CD4-positive, alpha-beta T cell (primary cell): ENCODE data around the gene SPOCK1. TPM values are rescaled to one million over a fixed set of nuclear protein-coding genes. Genes with fewer than 3 reads are reported as not detected.
"Not testable (repeated sequence)": the region's sequence is repeated elsewhere in the genome, so short reads cannot be mapped to it uniquely, and the experiment has no call there.

Experiments used
- ATAC-seq: fragments of 200-7000 bp; cut with Tn5 transposase; one replicate; pipeline ENCODE4 v1.10.0; 2022; ENCODE audit warnings: mild to moderate bottlenecking; ENCODE audit not compliant: poor library complexity
- CTCF ChIA-PET: fragments of 350-600 bp; sonication (Branson Sonifier 250); formaldehyde crosslinking; loops from one replicate; lab custom pipeline; 2021; ENCODE audit warnings: antibody characterized with exemption, inconsistent platforms; lab: Charles Lee
- POLR2A ChIA-PET: fragments of 350-600 bp; sonication (Branson Sonifier 250); formaldehyde crosslinking; loops from one replicate; lab custom pipeline; 2021; ENCODE audit warnings: antibody characterized with exemption, inconsistent platforms; lab: Charles Lee
- DNase-seq, 14 experiments: peaks; one replicate each; pipeline ENCODE4 v3.0.0-alpha.2; 2013 to 2020; ENCODE audit warnings: mixed read lengths in 2 of 14
- H3K27ac ChIP-seq, 2 donors: one replicate each; pipeline versions ENCODE4 v1.5.1 to v1.7.0; 2013; ENCODE audit warnings: low read length in 2 of 2, low read depth in 1 of 2, mild to moderate bottlenecking in 1 of 2
- H3K27me3 ChIP-seq, 2 experiments: 1 replicate in 1 of 2; 2 replicates in 1 of 2; pipeline versions ENCODE4 v1.6.1 to v1.7.0; 2013; ENCODE audit warnings: low read length in 2 of 2, control low read depth in 1 of 2, mild to moderate bottlenecking in 1 of 2, moderate library complexity in 1 of 2; ENCODE audit not compliant: insufficient read depth in 2 of 2, control insufficient read depth in 1 of 2
- H3K36me3 ChIP-seq: one replicate; pipeline ENCODE4 v1.6.1; 2013; ENCODE audit warnings: low read length, control low read depth; ENCODE audit not compliant: insufficient read depth
- H3K4me1 ChIP-seq: one replicate; pipeline ENCODE4 v1.6.1; 2013; ENCODE audit warnings: low read length, control low read depth; ENCODE audit not compliant: insufficient read depth
- H3K4me3 ChIP-seq: one replicate; pipeline ENCODE4 v1.5.1; 2013; ENCODE audit warnings: mild to moderate bottlenecking, low read length, moderate library complexity
- H3K9me3 ChIP-seq, 2 experiments: 1 replicate in 1 of 2; 2 replicates in 1 of 2; pipeline versions ENCODE4 v1.6.1 to v1.7.0; 2013; ENCODE audit warnings: low read length in 2 of 2, mild to moderate bottlenecking in 2 of 2, control low read depth in 1 of 2, moderate library complexity in 1 of 2; ENCODE audit not compliant: control insufficient read depth in 1 of 2, insufficient read depth in 1 of 2
- H3K27ac Mint-ChIP-seq: one replicate; pipeline ENCODE4 v1.8.0; 2020; ENCODE audit warnings: mixed read lengths
- H3K27me3 Mint-ChIP-seq: one replicate; pipeline ENCODE4 v1.8.0; 2021; ENCODE audit warnings: mixed read lengths
- H3K36me3 Mint-ChIP-seq: one replicate; pipeline ENCODE4 v1.8.0; 2021; ENCODE audit warnings: low read depth, mixed read lengths
- H3K4me1 Mint-ChIP-seq: one replicate; pipeline ENCODE4 v1.8.0; 2021; ENCODE audit warnings: low read depth, mixed read lengths
- H3K4me3 Mint-ChIP-seq: one replicate; pipeline ENCODE4 v1.8.0; 2020; ENCODE audit warnings: mild to moderate bottlenecking, mixed read lengths
- H3K9me3 Mint-ChIP-seq: one replicate; pipeline ENCODE4 v1.8.0; 2020; ENCODE audit warnings: mixed read lengths
- CTCF ChIP-seq: fragments of 200-600 bp; IDR thresholded peaks from one replicate; pipeline ENCODE4 v1.8.0; 2022; ENCODE audit warnings: antibody characterized with exemption, mild to moderate bottlenecking
- intact Hi-C, 2 experiments: fragments of 100-400 bp; cut with DNase I in 1 of 2; cut with micrococcal nuclease in 1 of 2; formaldehyde crosslinking; loops; one replicate each; pipeline versions ENCODE4 v1.15.1 to v1.9.0; 2023 to 2025; cut with DNase I, micrococcal nuclease
- total RNA-seq, 174 experiments: library from RNA in 2 of 174; stranded (reverse) in 2 of 174; gene quantifications; one replicate each; pipeline ENCODE4 v1.2.3 and lab custom pipeline; 2021 to 2026

The SPOCK1 gene
- total RNA-seq, 2 experiments from 2014 or later: not detected

GRCh38 chr5:137392261-137392660, 106.9 kb downstream of the SPOCK1 start:
- Histone ChIP-seq H3K4me1 (no peaks in the 10 kb centered on the region), H3K36me3 (no peaks in the 10 kb centered on the region), H3K27me3 (no peaks in the 10 kb centered on the region), H3K4me3 (no peak overlapping the region), H3K9me3 (peaks cover 0 to 5% of the 10 kb centered on the region in 2 experiments), H3K27ac (no peak overlapping the region)
- intact Hi-C loops: no loop called here
- Mint-ChIP-seq H3K36me3 (no peaks in the 10 kb centered on the region), H3K27me3 (peaks cover 18% of the 10 kb centered on the region), H3K4me3 (no peak overlapping the region), H3K27ac (no peak overlapping the region), H3K4me1 (no peaks in the 10 kb centered on the region), H3K9me3 (no peaks in the 10 kb centered on the region)
- ChIA-PET CTCF (no interaction called here), POLR2A (no interaction called here)
- TF ChIP-seq CTCF: no peak
- ATAC-seq (no peak), DNase-seq (no peak)

- intact Hi-C loops, H3K27ac Mint-ChIP-seq, H3K4me1 ChIP-seq: not testable (repeated sequence)
Measured at GRCh38 chr5:137391044-137391443, 108.1 kb downstream of the SPOCK1 start.

GRCh38 chr5:137389042-137389441, 110.1 kb downstream of the SPOCK1 start:
- no peak overlapping the region for H3K4me3 ChIP-seq
- no peak for TF ChIP-seq CTCF
- ChIA-PET CTCF (no interaction called here), POLR2A (no interaction called here)
- H3K4me1 ChIP-seq: no peaks in the 10 kb centered on the region
- no peak for DNase-seq
- Mint-ChIP-seq H3K4me1 (no peaks in the 10 kb centered on the region), H3K36me3 (no peaks in the 10 kb centered on the region), H3K4me3 (no peak overlapping the region), H3K9me3 (no peaks in the 10 kb centered on the region), H3K27me3 (peaks cover 13% of the 10 kb centered on the region), H3K27ac (no peak overlapping the region)
- no peak overlapping the region for H3K27ac ChIP-seq
- no peaks in the 10 kb centered on the region for H3K36me3 ChIP-seq
- intact Hi-C loops: no loop called here
- H3K27me3 ChIP-seq: no peaks in the 10 kb centered on the region
- ATAC-seq: no peak
- H3K9me3 ChIP-seq: peaks cover 0 to 5% of the 10 kb centered on the region in 2 experiments

More at GRCh38 chr5:137391044-137391443, 108.1 kb downstream of the SPOCK1 start:
- H3K27ac ChIP-seq, POLR2A ChIA-PET, H3K36me3 Mint-ChIP-seq, H3K4me1 Mint-ChIP-seq, H3K9me3 ChIP-seq, H3K27me3 ChIP-seq, DNase-seq, H3K4me3 ChIP-seq, CTCF ChIA-PET, H3K4me3 Mint-ChIP-seq, H3K36me3 ChIP-seq, H3K9me3 Mint-ChIP-seq, ATAC-seq: not testable (repeated sequence)
- H3K27me3 Mint-ChIP-seq: peaks cover 13% of the 10 kb centered on the region

- Histone ChIP-seq H3K27me3 (no peaks in the 10 kb centered on the region), H3K4me3 (no peak overlapping the region), H3K9me3 (peaks cover 0 to 8% of the 10 kb centered on the region in 2 experiments), H3K27ac (no peak overlapping the region), H3K36me3 (no peaks in the 10 kb centered on the region), H3K4me1 (no peaks in the 10 kb centered on the region)
- CTCF ChIA-PET: no interaction called here
- Mint-ChIP-seq H3K9me3 (peaks cover 4% of the 10 kb centered on the region), H3K27ac (no peak overlapping the region), H3K4me1 (no peaks in the 10 kb centered on the region), H3K27me3 (no peaks in the 10 kb centered on the region), H3K36me3 (no peaks in the 10 kb centered on the region), H3K4me3 (no peak overlapping the region)
- POLR2A ChIA-PET: no interaction called here
- ATAC-seq (no peak), DNase-seq (no peak)
- TF ChIP-seq CTCF: no peak
- intact Hi-C loops: no loop called here
Measured at GRCh38 chr5:137385064-137385463, 114.1 kb downstream of the SPOCK1 start.
